Inferior parietal cortex (tissue), 1 donor: Measurements from ENCODE around the gene ANKH.

Source experiments
- DNase-seq: peaks from one replicate; pipeline ENCODE4 v3.0.0-alpha.2; 2016; ENCODE audit errors: extremely low spot score

Gene ANKH

DNA sequence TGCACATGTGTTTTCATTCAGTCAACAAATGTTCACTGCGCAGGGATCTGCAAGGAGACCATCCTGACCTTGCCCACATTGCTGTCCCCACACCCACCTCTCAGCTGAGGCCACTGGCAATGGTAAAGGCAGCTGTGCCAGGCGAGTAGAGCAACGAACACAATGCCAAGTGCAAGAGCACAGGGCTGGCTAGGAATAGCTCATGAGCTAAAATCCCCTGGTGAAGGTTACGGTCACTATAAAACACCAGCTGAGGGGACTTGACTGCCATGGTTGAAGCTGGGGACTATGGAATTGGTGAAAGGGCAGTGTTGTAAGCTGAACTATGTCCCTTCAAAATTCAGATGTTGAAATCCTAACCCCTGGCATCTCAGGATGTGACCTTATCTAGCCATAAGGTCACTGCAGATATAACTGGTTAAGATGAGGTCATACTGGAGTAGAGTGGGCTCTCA lies 111.0 kb downstream of the ANKH start:
- DNase-seq: no peak

DNA sequence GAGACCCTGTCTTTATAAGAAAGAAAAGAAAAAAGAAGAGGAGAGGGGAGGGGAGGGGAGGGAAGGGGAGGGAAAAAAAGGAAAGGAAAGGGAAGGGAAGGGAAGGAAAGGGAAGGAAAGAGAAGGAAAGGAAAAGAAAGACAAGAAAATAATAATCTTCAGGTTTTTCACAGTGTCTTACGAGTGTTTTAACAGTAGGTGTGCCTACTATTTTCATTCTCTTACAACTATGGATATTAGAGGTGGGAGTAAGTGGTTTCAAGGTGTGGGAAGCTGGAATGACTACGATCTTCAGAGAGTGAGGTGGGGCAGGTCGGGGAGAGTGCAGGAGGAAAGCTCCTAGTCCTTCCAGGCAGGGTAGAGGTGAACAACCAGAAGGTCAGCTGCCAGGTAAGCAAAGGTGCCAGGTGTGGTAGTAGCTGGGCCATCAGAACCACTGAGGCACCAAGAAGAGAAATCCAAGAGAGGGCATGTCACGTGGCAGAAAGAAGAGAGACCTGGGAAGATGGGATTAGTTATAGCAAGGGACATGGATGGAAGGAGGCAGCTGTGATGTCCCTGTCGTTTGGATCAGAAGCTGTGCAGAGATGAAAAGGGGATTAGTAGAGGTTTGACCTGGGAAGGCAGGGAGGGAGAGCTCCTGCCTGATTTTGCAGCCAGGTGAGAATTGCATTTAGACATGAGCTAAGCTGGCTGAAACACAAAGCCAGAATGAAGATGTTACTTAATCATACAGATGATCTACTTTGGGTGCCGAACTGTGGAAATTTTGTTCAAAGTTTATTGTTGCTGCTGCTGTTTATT lies 111.6 kb downstream of the ANKH start:
- no peak for DNase-seq

DNA sequence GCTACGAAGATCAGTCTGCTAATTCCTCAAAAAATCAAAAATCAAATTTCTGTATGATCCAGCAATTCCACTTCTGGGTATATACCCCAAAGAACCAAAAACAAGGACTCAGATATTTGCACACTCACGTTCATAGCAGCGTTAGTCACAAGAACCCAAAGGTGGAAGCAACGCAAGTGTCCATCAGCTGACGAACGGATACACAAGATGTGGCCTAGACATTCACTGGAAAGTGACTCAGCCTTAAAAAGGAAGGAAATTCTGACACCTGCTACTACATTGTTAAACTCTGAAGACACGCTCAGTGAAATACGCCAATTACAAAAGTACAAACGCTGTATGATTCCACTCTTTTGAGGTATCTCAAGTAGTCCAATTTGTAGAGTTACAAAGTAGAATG lies 113.7 kb downstream of the ANKH start:
- DNase-seq: no peak

DNA sequence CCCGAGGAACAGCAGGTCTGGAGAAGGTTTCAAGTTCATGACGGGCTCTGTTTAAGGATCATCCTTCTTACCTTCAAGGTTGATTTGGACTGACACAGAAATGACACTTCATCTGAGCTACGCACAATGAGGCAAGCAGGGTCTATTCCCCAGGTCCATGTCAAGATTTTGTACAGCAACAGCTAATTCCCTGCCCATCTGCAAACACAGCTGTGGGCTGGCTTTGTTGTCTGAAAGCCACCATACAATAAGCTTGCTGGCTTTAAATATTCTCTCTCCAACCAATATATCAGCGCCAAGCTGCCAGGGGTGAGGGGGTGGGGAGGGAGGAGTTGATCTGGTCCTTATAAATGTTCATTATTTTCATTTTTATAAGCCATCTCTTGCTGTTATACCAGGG lies 115.1 kb downstream of the ANKH start:
- DNase-seq: no peak

DNA sequence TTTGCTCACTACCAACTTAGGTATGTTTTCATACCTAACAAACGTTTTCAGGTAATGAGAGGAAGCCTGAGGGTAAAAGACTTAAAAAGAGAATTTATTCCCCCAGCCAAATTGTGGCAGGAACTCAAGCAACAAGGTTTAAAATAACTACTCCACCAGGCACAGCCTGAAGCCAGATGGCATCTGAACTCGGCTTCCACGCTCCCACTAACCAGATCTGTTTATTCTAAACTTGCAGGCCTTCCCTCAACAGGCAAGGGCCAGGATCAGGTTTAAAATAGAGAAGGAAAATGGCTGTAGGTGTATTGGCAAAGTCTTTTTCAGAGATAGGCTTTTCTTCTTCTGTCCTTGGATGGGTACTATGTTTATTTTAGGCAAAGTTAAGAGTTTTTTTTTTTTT lies 117.6 kb downstream of the ANKH start:
- DNase-seq: peak; percentile 40

DNA sequence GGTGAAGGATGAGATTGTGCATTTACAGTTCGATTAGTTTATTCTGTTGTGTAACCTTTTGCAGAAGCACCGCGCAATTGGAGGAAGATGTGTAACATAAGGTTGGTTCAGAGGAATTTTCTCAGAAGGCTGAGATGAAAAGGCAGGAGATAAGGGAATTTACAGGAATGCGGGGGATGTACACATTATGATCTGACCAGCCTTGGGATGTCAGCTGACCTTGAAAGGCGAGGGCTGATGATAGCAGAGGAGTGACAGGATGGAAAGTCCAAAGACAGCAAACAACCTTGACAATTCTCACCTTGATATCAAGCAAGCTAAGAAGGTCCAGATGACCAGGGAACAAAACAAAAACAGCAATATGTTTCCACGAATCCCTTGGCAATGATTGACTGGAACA lies 118.3 kb downstream of the ANKH start:
- no peak for DNase-seq

DNA sequence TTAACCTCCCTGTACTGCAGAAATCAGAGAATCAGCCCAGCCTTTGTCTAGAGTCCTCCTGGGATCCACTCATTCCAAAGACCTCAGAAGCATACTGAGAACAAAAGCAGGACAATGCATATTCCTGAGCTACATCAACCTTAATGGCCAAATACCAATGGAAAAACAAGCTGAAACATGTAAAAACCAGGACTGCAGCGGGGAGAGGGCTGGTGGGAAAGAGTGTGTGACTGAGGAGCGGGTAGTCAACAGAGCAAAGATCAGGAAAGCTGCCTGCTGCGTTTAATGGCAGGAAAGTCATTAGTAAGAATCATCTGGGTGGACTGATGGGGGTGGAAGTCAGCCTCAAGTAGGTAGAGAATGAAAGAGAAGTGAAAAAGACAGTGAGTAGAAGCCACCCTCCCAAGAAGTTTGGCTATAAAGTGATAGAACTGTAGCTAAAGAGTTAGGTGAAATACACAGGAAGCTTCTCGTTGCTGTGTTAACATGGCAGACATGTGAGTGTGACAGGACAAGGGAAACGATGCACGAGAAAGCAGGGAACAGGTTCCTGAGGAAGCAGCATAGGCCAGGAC lies 119.0 kb downstream of the ANKH start:
- no peak for DNase-seq

DNA sequence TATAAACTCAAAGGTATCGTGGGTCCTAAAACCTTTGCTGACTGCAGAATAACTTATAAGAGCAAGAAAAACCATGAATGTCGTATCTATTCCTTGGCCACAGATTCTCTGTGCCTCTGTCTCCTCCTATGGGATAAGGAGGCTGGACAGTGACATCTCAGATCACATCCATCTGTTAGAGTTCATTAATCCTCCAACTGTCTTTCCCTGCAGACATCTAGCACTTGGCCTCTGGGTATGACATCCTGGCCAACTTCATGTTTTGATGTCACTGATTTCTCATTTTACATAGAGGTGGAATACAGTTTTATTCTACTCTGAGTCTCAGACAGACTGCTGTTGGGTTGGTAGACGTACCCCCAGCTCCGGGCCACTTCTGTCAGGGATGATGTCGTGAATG lies 120.9 kb downstream of the ANKH start:
- DNase-seq: no peak

DNA sequence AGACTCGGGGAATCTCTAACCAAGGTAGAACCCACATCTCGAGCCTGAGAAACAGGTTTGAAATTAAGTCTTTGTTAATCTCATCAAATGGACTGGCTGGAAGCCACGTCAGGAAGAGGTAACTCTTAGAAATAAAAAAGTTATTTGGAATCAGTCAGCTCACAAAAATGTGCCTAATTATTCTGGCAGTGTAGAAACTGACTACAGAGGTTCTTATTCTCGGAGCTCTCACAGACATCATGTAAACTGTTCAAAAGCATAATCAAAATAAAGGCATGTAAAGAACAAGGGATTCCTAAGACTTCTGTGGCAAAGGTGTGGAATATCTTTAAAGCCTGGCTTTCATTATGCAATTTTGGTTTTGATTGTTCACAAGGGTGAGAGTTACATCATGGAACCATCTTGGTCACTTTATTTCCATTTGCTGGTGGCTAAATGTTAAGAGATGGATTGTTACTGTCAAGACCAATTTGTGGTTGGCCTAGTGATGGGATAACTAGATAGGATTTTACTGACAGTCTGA lies 121.9 kb downstream of the ANKH start:
- no peak for DNase-seq

DNA sequence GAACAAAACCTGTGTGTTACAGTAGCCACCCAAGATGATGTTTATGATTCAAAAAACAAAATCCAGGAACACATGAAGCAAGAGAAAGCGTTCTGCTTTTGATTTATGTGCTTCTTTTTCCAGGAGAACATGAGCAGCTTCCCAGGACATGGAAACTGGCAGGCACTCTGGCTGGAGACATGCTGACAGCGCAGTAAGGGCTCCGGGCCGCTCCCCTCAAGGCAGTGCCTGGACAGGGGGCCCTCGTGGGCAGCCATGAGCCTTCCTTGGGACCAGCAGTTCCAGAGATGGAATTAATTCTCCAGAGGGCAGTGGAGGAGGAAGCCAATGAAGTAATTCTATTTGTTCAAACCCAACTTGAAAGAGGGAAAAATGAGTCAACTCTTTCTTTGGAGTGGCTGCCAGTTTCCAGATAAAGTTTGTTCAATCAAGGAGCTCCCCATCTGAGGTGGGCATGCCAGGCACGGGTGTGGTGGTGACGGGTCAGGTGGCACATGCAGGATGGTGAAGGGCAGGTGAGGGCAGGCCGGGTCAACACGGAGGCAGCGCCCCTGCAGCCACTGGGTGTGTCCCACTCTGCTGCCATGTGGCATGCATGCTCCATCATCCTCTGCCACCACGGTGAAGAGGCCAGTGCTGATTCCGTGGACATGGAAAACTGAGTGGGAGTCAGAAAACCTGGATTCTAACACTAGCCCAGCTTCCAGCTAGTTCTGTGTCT lies 123.2 kb downstream of the ANKH start:
- no peak for DNase-seq

DNA sequence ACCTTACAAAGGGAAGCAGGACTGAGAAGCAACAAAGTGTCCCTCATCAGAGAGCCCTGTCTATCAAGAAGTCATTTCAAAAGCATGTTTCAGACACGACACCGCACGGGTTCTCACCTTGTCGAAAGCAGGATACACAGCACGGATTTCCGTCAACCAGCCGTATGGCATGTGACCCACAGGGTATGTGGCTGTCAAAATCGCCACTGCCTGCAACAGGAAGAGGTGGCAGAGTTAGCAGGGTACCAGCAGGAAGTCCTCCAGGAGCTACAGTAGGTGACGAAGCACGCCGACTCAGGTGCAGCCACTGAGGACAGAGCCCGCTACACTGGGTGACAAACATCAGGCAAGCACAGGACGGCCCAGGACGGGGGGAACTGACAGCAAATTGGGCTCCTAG lies 125.8 kb downstream of the ANKH start:
- DNase-seq: no peak

DNA sequence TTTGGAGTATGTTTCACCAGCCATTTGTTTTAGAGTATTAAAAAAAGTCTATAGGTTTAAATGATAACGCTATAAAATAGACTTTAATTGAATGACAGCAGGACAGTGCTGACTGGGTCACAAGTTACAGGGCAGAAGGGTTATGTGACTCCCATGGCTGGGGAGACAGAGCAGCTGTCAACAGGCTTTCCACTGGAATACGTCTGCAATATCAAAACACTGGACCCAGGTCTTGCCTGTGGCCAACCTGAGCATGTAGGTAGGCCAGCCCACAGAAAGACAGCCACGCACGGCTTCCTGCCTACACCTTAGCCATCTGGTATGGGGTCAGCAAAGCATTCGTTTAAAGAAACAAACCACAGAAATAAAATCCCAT lies 126.4 kb downstream of the ANKH start:
- no peak for DNase-seq

DNA sequence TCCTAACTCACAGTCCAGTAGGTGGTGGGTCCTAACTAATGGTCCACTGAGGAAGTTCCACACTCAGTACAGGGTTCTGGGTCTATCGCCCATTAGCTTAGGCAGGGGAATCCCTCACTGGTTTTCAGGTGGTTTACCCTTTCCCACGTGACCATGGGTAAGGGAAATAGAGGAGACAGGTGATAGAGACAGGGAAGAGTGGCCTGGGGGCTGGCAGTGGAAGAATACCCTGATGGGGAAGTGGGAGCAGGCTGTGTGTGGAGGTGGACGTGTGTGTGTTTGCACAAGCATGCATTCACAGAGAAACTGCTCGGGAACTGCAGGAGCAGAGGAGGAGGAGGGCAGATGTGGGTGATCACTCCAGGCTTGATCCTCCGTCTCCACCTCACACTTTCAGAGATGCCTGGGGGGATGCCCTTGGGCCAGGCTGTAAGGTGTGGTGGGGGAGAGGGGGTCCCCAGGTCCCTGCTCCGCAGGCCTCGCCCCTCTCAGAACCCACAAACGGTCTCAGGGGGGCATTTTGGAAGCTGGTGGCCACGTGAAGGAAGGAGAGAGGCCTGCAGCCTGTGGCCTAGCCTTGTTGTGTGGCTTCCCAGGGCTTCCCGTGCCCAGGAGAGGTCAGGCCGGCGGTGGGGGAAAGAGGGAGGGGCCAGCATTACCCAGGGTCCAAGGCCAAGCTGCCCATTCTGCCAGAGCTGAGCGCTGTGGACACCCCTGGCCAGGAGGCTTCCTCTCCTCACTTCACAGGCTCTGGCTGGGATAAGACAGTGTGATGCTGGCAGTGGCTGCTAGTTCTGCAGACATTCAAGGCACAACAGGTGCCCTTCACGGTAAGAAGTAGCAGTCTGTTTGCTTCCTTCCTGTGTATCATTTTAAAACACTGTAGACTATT lies 127.0 kb downstream of the ANKH start:
- DNase-seq: no peak

DNA sequence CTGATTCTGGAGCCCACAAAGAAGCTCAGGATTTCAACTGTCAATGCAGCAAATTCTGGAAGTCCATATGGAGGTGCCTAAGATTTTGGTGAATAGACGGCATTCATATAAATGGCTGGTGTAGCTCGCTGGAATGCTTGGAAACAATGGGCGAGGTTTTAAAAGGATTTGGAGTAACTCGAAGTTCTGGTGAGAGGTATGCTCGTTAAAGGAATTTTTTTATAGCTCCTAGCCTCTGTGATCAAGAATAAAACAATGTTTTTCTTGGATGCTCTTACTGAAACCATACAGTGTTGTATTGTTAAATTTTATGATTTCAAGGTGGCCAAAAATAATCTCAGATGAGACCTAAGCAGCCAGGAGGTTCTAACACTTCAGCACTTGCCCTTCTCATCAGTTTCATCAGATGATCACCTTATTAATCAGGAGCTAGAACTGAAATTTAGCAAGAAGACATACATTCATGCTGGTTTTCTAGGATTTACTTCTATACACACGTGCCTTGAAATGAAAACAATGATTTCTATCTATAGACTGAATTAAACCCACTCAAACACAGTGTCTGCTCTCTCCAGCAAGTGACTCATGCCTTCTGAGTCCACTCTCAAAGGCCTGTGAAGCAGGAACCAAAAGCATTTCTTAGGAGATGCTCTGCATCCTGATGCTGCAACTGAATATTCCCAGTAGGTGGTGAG lies 127.8 kb downstream of the ANKH start:
- DNase-seq: no peak

DNA sequence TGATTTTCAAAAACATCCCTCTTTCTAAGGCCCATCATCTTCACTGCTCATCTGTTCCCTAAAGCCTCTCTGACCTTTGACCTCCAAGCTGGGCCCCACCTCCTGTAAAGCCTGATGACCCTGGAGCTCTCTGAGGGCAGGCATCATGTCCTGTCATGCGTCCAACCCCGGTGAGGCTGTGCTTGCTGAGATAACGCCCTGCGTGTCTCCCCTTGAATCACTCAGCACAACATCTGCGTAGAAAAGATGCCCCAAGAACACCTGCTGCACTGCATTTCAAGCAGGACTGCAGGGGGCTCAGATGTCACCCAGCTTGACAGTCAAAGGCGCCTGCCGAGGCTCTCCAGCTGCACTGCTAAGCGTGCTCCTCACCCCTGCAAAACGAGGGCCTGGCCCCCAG lies 129.1 kb downstream of the ANKH start:
- DNase-seq: no peak

DNA sequence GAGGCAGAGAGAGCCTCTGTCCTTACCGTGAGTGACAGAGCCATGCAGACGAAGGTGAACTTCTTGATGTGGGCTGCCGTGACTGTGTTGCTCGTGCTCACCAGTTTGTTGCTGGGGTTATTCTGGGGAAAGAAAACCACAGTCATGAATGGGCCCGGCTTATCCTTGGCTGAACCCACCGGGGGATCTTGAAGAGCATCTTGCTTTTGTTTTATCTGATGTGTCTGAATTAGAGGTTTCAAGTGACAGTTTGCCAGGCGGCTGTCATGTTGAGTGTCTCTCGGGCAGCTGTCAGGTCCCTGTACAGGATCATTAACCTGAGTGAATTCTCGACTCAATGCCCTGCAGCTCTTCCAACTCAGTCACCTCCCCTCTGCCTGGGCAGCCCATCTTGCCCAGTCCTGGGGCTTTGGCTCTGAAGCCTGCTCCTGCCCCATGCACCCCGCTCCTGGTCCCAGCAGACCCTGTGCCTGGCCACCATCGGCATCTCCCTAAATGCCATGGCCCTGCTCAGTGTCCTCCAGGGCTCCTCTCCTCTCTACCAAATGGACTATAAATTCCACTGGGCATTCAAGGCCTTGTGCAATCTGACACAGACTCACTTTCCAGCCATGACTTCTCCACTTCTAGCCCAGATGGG lies 129.7 kb downstream of the ANKH start:
- DNase-seq: no peak

DNA sequence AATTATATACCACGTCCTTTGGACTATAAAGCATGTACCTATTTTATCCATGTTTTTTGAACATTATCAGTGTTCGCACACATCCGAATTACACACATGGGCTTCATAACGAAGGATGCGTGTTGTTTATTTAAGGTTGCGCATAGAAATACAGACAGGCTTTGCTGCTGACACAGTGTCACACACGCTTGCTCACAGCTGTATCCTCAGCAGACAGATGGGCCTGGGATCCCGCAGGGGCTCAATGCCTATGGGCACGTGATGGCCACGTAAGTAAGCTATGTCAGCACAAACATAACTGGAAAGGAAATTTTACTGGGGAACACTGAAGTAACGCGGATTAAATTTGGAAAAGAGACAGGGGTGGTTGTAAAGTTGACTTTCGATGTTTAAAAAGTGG lies 130.4 kb downstream of the ANKH start:
- no peak for DNase-seq

DNA sequence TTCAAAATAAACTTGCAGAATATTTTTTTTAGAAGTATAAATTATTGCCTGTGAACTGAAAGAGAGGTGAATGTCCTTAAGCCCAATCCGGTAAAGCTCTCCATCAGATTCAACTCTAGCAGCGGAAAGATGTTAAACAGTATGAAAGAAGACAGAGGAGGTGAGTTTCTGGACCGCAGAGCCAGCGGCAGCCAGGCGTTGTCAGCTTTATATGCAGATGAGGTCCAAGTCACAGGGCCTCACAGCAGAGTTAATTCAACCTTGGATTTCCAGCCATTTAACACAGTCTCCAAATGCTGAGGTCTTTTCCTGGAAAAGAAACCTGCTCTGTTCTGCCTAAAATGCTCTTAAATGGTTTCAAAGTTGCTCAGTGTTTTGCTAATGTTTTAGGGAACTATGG lies 131.6 kb downstream of the ANKH start:
- DNase-seq: no peak

DNA sequence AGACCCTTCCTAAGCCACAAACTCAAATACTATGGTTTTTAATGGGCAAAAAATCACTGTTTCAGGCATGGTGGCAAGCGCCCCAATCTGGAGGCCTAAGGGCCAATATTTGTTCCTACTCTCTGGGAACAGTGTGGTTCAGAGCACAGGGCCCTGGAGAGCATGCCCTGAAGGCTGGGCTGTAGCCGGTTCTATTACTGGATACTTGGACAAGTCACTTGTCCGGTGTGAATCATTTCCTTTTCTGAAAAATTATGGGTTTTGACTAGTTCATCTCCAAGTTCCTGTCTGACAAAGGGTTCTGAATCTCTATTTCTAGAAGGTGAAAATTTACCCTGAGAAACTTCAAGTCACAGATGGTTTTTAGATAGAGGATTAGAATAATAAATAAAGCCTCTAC lies 132.0 kb downstream of the ANKH start:
- DNase-seq: no peak

DNA sequence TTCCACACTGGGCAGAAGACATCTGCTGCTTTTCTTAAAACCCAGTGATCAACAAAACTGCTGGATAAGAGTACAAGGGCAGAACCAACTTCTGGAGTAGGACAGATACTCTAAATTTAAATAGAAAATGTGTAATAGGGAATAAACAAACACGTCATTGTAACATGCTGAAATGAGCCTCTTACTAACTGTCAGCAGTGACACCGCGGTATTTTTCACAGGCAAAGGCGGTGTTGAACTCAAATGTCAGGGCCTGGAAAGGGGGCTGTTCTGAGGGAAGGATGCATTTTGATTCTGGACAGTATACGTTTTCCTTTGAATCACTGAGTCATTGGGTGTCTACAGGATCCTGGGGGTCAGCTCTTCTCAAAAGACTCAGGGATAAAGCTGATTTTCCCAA lies 133.5 kb downstream of the ANKH start:
- DNase-seq: no peak

DNA sequence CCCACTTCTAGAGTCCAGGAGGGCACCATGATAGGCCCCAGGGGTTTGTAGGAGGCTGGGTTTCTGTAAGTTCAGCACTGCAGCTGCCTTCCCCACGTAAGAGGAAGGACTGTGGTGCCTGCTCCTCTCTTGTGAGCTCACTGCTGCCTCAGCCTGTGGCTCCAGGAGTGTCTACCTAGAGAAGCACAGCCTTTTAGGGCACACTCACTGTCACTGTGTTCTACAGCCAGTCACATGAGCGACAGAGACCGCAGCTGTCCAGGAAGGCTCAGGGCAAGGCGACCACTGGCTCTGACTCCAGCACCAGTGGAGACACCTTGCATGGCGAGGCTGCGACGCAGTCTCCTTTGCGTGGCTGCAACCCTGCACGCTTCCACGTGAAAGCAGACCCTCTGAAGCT lies 134.3 kb downstream of the ANKH start:
- DNase-seq: no peak
